Mesothelial cell of epicardium (in vitro differentiated cells): ENCODE data around the gene NUMB. TPM values are rescaled to one million over a fixed set of nuclear protein-coding genes. Genes with fewer than 3 reads are reported as not detected.

Experiments
- DNase-seq, 2 experiments: peaks; one replicate each; pipeline ENCODE4 v3.0.0; 2021; ENCODE audit warnings: low spot score in 2 of 2; ENCODE audit not compliant: unreplicated experiment in 2 of 2
- H3K27ac Mint-ChIP-seq: 2 replicates; pipeline ENCODE4 v1.8.0; 2021; ENCODE audit warnings: mixed read lengths
- H3K27me3 Mint-ChIP-seq: 2 replicates; pipeline ENCODE4 v1.8.0; 2021; ENCODE audit warnings: low read depth, mixed read lengths
- H3K36me3 Mint-ChIP-seq: 2 replicates; pipeline ENCODE4 v1.8.0; 2021; ENCODE audit warnings: mixed read lengths
- H3K4me1 Mint-ChIP-seq: 2 replicates; pipeline ENCODE4 v1.8.0; 2021; ENCODE audit warnings: mixed read lengths
- H3K4me3 Mint-ChIP-seq: 2 replicates; pipeline ENCODE4 v1.8.0; 2021; ENCODE audit warnings: mild to moderate bottlenecking, moderate library complexity, mixed read lengths
- H3K9me3 Mint-ChIP-seq: 2 replicates; pipeline ENCODE4 v1.8.0; 2021; ENCODE audit warnings: mixed read lengths
- CTCF ChIP-seq: fragments of 200-600 bp; sonication (generic); IDR thresholded peaks from one replicate; pipeline ENCODE4 v1.5.0; 2021; ENCODE audit warnings: antibody characterized with exemption; ENCODE audit not compliant: unreplicated experiment
- total RNA-seq: library from RNA; stranded (reverse); gene quantifications from 3 replicates; pipeline ENCODE4 v1.2.1, GENCODE V29; 2021

Gene NUMB
- total RNA-seq, 1 donor from 2014 or later = 88.0 TPM

- Mint-ChIP-seq H3K27me3 (peaks cover 63% of the 10 kb centered on the region), H3K27ac (no peak overlapping the region), H3K4me1 (peaks cover 22% of the 10 kb centered on the region), H3K9me3 (no peaks in the 10 kb centered on the region), H3K36me3 (no peaks in the 10 kb centered on the region), H3K4me3 (no peak overlapping the region)
- no peak for DNase-seq
- no peak for TF ChIP-seq CTCF
Measured at GRCh38 chr14:73241481-73242165, 216.7 kb downstream of the NUMB start.

GRCh38 chr14:73240816-73241480 is 217.4 kb downstream of the NUMB start:
- Mint-ChIP-seq H3K9me3 (no peaks in the 10 kb centered on the region), H3K4me3 (no peak overlapping the region), H3K36me3 (no peaks in the 10 kb centered on the region), H3K27ac (no peak overlapping the region), H3K4me1 (peaks cover 27% of the 10 kb centered on the region), H3K27me3 (peaks cover 70% of the 10 kb centered on the region)
- no peak for TF ChIP-seq CTCF
- no peak for DNase-seq

GRCh38 chr14:73239393-73240241 is 218.7 kb downstream of the NUMB start:
- Mint-ChIP-seq H3K9me3 (no peaks in the 10 kb centered on the region), H3K4me1 (peaks cover 39% of the 10 kb centered on the region), H3K36me3 (no peaks in the 10 kb centered on the region), H3K27me3 (peaks cover 83% of the 10 kb centered on the region), H3K27ac (no peak overlapping the region), H3K4me3 (peak overlapping the region; percentile 57)
- no peak for TF ChIP-seq CTCF
- peak in 1 of 2 experiments; percentile 57 for DNase-seq

- Mint-ChIP-seq H3K4me3 (peak overlapping the region; percentile 64), H3K9me3 (no peaks in the 10 kb centered on the region), H3K36me3 (no peaks in the 10 kb centered on the region), H3K4me1 (peaks cover 41% of the 10 kb centered on the region), H3K27me3 (peaks cover 85% of the 10 kb centered on the region), H3K27ac (no peak overlapping the region)
- DNase-seq = no peak
- TF ChIP-seq CTCF = no peak
Measured at GRCh38 chr14:73238941-73239340, 219.4 kb downstream of the NUMB start.

GRCh38 chr14:73238424-73238852 is 219.9 kb downstream of the NUMB start:
- no peaks in the 10 kb centered on the region for H3K9me3 Mint-ChIP-seq
- H3K27ac Mint-ChIP-seq = no peak overlapping the region
- TF ChIP-seq CTCF = no peak
- no peaks in the 10 kb centered on the region for H3K36me3 Mint-ChIP-seq
- peaks cover 85% of the 10 kb centered on the region for H3K27me3 Mint-ChIP-seq
- DNase-seq = no peak
- H3K4me3 Mint-ChIP-seq = peak overlapping the region; percentile 64
- H3K4me1 Mint-ChIP-seq = peaks cover 43% of the 10 kb centered on the region
